ENCODE results near the gene PHEX. TPM values are rescaled to one million over a fixed set of nuclear protein-coding genes. Genes with fewer than 3 reads are reported as not detected.
A peak's percentile ranks its signal among the peaks of the same experiment; 100 is the strongest.

PHEX gene
- total RNA-seq, 1 donor from 2014 or later: 0.64 TPM

DNA sequence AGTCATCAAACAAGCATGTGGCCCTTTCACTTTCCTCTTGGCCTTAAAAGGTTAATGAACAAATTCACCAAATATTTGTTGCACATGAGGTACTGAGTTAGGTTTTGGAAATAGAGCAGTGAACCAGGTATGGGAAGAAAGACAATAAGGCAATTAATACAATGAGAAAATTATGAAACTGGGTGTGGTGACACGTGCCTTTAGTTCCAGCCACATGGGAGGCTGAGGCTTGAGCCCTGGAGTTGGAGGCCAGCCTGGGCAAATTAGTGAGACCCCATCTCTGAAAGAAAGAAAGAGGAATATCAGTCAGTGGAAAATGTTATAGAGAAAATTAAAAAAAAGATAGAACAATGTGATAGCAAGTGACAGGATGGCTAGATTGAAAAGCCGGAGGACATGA is 8.1 kb downstream of the PHEX start:
- DNase-seq (ENCODE audit: low read depth in 2 of 2): no peak

DNA sequence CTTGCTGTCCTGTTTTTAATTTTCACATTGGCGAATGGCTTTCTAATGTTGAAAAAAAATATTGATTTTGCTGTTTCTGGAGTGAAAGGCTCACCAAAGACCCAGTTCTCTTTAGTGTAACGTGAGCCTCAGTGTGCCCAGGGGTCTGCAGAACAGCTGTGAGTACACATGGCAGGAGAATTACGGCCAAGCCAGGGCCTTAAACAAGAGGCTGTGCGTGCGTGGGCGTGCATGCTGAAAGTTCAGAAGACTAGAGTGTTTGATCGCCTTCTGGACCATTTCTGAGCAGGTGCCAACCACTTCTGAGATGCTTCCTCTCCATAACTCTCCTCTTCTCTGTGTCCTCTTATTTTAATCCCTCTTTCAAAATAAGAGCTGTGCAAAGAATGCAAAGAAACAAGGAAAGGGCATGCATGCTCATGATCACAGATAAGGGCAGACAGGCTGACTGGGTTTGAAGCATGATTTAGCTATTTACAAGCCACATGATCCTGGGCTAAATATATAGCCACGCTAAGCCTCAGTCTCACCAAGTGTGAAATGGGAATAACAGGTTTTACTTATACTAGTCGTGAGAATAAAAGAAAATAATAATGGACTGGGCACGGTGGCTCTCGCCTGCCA is 9.9 kb downstream of the PHEX start:
- DNase-seq (ENCODE audit: low read depth in 2 of 2): no peak

DNA sequence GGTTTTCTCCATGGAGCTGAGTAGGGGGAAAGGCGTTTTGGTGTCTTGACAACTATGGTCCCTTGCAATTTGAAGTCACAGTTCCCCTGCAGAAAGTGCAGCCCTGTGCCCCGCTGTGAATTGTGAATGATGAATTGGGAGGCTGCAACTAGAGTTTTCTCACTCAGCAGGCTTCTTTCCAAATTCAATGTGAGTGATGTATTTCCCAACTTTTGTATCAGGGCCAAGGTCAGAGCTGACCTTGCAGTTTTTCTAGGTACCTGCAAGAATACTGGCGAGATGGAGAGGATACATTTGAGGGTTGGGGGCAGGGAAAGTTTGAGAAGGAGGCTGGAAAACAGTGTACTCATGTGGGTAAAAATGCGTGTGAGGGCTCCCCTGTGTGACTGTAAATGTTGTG is 11.7 kb downstream of the PHEX start:
- no peak for DNase-seq (ENCODE audit: low read depth in 2 of 2)

DNA sequence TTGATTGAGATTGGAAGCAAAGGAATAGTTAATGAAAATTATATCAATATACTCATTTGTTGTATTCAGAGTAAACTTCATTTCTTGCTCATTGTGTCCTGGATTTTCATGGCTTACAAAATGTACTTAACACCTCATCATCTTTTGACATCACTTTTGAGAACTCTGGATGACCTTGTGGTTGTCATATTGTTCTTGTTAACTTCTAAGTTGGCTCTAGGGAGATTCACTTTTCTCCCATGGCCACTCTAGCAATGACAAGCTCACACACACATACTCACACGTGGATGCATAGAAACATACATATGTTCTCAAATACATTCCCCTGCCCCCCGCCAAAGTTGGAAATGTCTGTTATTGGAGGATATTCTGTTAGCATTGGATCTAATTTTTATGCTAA is 15.3 kb downstream of the PHEX start:
- no peak for DNase-seq (ENCODE audit: low read depth in 2 of 2)

DNA sequence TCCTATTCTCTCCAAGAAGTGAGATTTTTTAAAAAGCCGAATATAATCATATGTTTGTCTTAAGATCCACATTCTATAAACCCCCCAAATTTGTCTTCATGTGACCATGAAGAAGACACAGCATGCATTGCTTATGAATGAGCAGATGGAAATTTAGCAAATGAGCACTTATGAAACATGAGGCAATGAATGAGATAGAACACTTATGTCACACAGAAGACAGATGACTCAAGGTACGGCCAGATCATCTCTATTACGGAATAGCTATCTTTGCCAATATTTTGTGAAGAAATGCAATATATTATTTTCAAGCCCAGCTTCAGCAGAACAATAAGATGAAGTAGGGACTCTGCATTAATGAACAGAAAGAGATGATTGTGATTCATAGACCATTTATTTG is 21.4 kb downstream of the PHEX start:
- no peak for DNase-seq (ENCODE audit: low read depth in 2 of 2)

DNA sequence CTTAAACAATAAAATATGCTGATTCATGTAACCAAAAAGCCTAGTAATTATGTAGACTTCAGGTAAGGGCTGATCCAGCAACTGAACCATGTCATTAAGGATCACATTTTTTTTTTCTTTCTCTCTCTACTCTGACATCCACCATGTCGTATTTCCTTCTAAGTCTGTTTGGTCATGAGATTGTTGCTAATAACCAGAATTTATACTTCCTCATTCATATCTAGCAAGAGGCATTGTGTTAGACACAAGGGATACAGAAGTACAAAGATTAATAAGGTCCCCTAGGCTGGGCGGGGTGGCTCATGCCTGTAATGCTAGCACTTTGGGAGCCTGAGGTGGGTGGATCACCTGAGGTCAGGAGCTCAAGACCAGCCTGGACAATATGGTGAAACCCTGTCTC is 24.1 kb downstream of the PHEX start:
- DNase-seq (ENCODE audit: low read depth in 2 of 2): no peak

DNA sequence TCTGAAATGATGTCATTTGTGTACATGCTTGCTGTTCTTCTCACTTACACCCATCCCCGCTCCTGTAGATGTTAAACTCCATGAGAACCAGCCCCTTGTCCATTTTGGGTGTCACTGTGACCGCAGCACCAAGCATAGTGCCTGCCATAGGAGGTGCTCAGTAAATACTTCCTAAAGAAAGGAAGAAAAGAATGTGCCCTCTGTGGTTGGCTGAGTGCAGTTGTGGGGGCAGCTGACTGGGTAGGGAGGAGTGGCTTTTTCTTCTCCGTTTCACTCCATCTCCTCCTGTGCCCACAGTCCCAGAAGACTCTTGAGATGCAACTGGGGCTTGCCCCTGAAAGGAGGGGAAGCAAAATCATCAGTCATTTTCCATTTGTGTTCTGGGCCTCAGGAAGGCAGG is 25.5 kb downstream of the PHEX start:
- DNase-seq (ENCODE audit: low read depth in 2 of 2): no peak

DNA sequence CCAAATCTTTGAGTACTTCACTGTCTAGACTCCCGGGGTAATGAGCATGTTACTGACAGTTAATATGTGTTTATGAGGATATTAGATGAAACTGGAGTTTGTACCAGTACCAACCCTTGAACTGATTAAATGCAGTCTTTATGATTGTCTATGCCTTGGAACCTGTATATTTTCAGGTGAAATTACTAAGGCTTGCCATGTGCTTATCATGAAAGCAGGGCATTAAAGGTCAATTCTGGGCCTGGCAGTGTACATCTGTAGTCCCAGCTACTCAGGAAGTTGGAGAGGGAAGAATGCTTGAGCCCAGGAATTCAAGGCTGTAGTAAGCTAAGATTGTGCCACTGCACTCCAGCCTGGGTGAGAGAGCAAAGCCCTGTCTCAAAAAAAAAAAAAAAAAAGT is 27.6 kb downstream of the PHEX start:
- DNase-seq (ENCODE audit: low read depth in 2 of 2): no peak

DNA sequence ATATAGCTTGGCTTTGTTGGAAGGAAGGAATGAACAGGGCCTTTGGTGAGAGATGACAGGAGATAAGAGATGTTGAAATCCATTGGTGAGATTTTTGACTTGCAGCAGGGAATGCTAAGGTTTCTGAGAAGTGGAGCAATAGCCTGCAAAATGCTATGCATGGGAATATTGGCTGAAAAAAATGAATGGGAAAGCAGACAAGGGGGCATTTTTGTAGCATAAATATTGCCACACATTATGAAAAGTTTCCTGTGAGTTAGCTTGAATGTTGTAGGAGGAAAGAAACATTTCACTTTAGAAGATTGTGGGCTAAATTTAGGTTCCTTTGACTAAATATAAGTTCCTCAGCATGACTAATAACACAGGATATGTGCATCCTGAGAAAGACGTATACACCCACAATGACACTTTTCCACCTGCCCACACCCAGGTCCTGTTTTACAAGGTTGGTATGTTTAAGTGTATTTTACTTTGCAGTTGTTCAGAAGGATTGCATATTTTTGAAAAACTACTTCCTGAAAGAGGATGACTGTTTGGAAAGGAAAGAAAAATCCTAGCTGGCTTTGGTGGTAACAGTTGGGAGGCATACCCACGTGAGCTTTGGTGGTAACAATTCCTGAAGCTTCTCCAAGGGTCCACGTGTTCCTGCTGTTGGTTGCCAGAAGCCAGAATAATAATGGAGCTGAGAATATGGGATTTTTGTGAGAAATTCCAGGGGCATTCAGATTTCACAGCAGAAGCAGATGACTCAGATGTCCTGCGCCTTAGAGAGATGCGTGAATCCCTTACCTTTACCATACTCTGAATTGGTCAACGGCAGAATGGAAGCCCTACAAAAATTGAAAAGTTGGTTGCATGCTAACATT is 28.5 kb downstream of the PHEX start:
- DNase-seq (ENCODE audit: low read depth in 2 of 2): peak in 1 of 2 donors; percentile 29

DNA sequence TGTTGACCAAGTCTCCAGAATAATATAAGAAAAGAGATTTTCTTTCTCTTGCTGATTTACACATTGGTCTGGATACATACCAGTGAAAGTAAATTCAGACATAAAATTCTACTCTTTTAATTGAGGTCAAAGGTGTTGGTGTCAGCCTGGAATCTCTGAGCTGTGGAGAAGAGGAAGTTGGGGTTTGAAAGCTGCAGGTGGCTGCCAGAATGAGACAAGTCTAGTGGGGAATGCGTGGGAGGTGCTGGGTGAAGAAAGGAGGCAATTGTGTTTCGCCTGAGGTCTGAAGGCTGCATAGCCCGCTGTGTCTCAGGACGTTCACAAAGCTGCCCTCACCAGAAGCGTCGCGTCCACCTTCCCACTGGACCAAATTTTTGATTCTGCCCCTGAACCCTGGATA is 31.2 kb downstream of the PHEX start:
- no peak for DNase-seq (ENCODE audit: low read depth in 2 of 2)

DNA sequence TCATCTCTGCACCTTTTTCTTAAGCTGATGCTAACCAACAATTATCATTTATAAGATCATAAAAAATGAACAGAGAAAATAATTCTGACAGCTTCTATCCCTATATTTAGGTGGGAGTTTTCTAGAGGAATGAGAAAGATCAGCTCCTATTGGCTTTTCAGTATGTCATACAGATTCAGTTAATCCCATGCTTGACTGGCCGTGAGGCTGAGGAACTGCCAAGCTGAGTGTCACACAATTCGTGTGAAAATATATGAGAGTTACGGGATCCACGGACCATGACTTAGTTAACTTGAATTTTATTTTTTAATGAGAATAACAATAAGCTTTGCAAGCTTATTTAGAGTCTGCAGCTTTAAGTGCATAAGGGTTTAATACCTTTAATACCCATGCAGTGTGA is 37.5 kb downstream of the PHEX start:
- DNase-seq (ENCODE audit: low read depth in 2 of 2): no peak

DNA sequence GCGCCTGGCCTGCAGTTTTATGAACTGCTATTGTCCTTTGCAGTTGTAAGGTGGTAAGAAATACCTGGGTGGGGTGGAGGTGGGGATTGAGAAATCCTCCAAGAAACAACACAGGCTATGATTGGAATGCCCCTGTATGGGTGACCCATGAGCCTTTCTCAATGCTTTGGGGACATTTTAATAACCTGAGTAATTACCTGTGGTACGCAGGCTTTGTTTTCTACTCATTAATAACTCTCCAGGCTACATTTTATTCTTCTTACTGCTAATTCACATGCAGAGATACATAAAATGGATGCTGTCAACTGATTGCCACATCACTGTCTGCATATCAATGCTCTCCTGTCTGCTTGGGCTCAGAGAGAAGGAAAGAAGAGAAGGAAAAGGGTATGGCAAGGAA is 41.8 kb downstream of the PHEX start:
- DNase-seq (ENCODE audit: low read depth in 2 of 2): no peak

DNA sequence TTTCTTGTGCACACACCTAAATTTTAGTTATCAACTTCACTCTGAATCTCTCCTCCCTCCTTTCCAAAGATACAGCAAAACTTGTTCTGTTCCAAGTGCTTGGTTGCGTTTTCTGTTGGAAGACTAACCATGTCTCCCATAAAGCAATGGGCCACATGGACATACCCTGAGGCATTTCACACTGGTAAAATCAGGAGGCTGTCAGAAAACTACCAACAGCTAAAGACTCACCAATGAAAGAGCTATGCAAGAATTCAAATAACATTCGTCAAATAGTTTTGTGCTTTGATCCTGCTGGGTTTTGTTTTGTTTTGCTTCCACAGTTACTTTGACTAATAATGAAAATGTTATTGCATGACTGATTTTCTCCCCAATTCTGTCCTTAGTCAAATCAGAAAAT is 46.0 kb downstream of the PHEX start:
- no peak for DNase-seq (ENCODE audit: low read depth in 2 of 2)

DNA sequence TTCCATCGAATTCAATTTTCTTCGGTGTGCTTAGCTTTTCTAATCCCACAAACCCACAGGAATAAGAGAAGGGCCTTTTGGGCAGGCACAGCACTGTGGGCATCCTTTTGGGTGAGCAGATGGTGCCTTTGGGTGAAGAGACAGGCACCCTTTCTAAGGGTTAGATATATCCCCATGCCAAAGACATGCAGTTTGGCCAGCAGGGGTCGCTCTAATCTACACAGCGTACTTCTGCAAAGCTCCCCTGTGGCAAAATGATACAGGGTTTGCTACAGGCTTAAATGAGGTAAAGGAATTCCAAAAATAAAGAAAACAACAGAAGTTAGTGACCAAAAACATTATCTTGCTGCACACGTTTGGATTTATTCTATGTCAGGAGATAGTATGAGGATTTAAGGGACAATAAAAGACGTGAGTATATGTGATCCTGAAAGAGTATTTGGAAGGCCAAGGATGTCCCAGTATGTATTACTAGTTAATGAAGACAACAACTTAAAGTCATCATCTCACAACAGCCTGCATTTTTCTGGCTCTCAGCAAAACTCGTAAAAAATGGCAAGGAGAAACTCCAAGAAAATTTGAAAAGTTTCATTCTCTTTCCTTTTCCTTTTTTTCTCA is 49.5 kb downstream of the PHEX start:
- DNase-seq (ENCODE audit: low read depth in 2 of 2): peak; percentile 55 to 67

DNA sequence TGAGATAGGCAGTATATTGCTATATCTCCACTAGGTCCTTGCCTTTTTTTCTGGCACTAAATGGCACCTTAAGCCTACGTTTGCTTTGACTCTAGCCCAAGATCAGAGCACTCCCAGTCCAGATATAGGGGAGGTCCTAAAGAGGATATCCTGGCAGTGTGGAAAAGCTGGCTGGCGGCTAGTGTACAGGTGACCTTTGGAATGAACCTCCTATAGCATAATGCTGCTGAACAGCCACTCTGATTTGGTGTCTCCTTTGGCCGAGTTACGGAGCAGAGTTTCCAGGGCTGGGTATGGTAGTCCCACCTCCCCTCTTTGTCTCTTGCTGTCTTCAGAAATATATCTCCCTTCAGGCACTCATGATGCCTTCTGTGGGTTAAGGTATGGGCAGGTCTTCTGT is 53.9 kb downstream of the PHEX start:
- no peak for DNase-seq (ENCODE audit: low read depth in 2 of 2)

DNA sequence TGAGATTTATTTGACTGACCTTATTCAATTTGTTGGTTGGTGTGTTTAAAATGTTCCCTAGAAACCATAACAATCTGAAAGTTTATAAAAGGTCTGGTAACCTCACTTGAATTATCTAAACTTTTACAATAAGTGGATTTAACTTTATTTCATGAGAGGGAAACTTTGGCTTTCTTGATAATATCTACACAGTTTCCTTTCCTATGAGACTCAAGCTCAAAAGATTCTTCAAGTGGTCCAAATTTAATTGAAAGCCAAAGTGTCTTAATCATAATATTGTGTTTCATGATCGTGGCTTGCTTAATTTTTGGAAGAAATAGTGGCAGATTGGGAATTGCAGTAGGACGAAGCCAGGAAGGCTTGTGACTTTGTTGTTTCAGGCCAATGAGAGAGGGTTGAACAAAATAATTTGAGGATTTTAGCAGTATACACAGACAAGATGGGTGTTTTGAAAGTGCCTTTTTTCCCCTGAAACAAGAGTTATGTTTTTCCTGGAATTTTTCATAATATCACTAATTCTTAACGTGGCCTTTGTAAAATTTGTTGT is 55.0 kb downstream of the PHEX start:
- DNase-seq (ENCODE audit: low read depth in 2 of 2): no peak

DNA sequence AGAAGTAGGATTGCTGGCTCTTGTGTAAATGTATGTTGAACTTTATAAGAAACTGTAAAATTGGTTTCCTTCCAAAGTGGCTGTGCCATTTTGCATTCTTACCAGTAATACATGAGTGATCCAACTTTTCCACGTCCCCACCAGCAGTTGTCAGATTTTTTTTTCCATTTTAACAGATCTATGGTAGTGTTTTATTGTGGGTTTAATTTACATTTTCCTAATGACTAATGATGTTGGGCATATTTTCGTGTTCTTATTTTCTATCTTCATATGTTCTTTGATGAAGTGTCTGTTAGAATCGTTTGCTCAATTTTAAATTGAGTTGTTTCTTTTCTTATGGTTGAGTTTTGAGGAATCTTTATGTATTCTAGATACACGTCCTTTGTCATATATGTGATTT is 56.2 kb downstream of the PHEX start:
- DNase-seq (ENCODE audit: low read depth in 2 of 2): no peak

DNA sequence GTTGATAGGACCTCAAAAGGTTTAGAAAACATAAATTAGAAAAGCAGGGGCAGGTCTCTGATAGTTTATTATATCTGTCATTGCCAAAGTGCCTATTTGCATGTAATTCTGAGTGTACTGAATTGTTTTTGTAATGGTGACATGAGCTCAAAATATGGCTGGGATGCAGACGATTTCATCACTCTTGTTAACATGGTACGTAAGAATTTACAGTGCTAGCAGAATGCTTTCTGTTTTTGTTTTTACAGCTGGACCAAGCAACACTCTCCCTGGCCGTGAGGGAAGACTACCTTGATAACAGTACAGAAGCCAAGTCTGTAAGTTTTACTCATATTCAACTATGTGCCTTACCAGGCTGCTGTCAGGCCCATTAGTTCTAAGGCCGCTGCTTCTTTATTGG is 58.1 kb downstream of the PHEX start:
- DNase-seq (ENCODE audit: low read depth in 2 of 2): peak; percentile 30 to 78

DNA sequence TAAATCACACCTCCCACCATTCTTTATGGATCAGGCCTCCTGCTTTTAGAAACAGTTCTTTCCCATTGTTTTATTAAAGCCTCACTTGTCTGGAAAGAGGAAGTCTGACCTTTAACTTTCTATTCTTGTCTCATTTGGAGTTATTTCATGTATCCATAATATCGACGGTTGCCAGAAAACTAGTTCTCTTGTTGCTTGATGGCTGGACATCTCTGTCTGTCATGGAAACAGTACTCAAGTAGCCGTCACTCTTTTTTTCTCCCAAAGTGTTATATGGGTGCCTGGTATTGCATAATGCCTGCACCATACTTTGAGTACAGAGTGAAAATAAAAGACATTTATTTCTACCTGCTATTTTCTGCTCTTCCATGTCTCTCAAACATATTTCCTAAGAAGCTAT is 61.4 kb downstream of the PHEX start:
- DNase-seq (ENCODE audit: low read depth in 2 of 2): peak; percentile 75 to 87

DNA sequence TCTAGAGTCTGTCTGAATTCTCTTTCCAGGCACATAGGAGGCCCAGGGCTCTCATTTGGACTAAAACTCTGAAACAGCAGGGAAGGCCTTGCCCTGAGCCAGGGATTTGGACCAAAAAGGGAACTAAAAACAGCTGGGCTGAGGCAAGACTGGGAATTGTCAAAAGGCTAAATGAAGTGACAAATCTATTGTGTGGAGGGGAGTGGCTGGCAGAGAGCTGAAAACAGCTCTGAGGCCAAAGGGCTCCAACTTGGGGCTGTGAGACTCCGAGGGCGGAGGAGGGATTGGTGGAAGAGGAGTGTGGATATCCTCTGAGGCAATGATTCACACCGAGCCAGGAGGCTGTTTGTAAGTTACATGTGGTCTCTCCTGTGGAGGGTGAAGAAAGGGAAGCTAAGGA is 63.2 kb downstream of the PHEX start:
- DNase-seq (ENCODE audit: low read depth in 2 of 2): peak in 1 of 2 donors; percentile 60

DNA sequence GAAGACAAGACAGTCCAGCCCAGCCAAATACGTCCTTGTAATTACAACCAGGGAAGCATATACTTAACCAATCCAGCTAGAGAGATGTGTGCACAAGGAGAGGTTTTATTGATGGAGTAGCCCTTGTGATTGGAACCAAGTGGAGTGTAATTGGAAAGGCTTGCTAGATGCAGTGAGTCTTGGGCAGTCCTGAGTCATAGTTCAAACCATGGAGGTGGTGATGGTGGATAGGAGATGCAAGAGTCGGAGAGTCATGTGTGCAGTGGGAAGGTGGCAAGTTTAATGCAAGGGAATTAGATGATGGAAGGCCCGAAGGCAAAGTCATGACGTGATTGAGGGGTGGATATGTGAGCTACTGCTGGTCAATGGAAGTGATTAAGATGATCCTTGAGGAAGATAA is 63.7 kb downstream of the PHEX start:
- no peak for DNase-seq (ENCODE audit: low read depth in 2 of 2)

DNA sequence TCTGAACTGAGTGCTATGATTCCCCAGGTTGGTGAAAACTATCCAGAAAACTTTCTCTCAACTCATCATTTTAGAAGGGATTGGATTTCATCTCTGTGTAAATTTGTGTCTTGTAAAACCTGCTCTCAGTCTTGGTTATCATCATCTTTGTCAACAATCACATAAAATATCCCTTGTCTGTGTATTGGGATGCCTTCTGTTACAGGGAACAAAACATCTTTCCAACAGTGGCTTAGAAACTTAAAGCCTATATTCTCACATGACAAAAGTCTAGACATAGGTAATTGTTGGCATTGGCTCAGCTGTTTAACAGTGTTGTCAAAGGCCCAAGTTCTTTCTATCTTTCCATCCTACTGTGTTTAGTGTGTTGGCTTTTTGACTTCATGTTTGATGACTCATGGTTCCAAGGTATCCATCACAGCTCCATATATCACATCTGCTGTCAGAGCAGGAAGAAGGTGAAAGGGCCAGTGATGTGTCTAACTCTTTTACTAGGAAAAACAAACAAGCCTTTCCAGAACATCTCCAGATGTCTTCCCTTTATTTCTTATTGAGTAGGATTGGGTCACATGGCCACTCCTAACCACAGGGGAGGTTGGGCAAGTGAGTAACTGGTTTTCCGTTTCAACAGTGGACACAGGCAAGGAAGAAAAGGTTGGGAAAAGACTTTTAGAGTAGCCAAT is 65.0 kb downstream of the PHEX start:
- peak; percentile 47 to 90 for DNase-seq (ENCODE audit: low read depth in 2 of 2)
